ENCODE measurements around the gene LIPA. TPM values are rescaled to one million over a fixed set of nuclear protein-coding genes. Genes with fewer than 3 reads are reported as not detected.

The LIPA gene
- polyA plus RNA-seq, 1 donor (not counting 4 experiments of a cell fraction or from before 2014, with no cell fraction given): 156 TPM

DNA sequence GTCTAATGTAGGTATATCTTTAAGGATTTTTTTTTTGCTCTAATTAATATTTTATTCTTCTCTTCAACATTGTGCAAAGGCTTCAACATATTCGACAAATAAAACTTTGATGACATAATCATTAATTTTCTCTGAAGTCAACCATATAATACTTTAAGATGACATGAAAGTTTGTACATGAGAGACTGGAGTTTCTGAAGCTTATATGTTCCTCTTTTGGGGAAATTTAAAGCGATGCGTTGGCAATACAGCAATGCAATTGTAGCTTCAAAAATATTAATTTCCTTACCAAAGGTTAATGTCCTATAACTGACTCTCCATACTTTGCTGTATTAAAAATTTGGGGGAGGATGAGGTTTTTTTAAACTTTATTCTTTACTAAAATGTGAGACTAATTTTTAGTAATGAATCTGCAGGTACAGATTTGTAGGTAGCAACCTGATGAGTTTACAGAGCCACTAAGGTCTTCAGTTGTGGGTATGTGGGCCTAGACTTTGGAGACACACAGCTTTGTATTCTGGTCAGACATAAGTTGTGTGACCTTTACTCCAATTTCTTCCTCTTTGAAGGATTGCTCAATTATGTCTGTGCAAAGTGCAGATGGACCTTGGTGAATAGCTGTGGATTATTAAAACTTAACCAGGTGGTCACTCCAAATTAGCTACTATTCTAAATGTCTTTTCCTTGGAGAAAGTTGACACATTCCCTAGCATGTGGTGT is 18.0 kb upstream of the LIPA start:
- H3K27ac ChIP-seq (ENCODE audit: control insufficient read depth, insufficient read depth, low read length): no peak overlapping the region
- no peak for FAIRE-seq
- H3K4me2 ChIP-seq (ENCODE audit: control insufficient read depth, extremely low read depth, insufficient read depth, low read depth, low read length): no peak overlapping the region
- peaks cover 3% of the 10 kb centered on the region for H3K9me3 ChIP-seq (ENCODE audit: control insufficient read depth, low read depth, low read length)
- no peak overlapping the region for H3K4me3 ChIP-seq (ENCODE audit: control insufficient read depth in 2 of 3, extremely low read depth in 1 of 3, insufficient read depth in 2 of 3, low read depth in 1 of 3, low read length in 3 of 3)
- no peaks in the 10 kb centered on the region for H3K79me2 ChIP-seq (ENCODE audit: control insufficient read depth, insufficient read depth, low read length)
- H3K4me1 ChIP-seq (ENCODE audit: control insufficient read depth, extremely low read depth, insufficient read depth, low read length): no peaks in the 10 kb centered on the region
- TF ChIP-seq EZH2 (IDR thresholded peaks at IDR 0.05; ENCODE audit: low read length): no peak
- TF ChIP-seq, protein P1, sequence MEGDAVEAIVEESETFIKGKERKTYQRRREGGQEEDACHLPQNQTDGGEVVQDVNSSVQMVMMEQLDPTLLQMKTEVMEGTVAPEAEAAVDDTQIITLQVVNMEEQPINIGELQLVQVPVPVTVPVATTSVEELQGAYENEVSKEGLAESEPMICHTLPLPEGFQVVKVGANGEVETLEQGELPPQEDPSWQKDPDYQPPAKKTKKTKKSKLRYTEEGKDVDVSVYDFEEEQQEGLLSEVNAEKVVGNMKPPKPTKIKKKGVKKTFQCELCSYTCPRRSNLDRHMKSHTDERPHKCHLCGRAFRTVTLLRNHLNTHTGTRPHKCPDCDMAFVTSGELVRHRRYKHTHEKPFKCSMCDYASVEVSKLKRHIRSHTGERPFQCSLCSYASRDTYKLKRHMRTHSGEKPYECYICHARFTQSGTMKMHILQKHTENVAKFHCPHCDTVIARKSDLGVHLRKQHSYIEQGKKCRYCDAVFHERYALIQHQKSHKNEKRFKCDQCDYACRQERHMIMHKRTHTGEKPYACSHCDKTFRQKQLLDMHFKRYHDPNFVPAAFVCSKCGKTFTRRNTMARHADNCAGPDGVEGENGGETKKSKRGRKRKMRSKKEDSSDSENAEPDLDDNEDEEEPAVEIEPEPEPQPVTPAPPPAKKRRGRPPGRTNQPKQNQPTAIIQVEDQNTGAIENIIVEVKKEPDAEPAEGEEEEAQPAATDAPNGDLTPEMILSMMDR (optimal IDR thresholded peaks at IDR 0.05 in 1 of 3, IDR thresholded peaks at IDR 0.05 in 1 of 3, conservative IDR thresholded peaks at IDR 0.05 in 1 of 3; ENCODE audit: extremely low read depth in 1 of 3, insufficient read depth in 2 of 3, low read length in 3 of 3): no peak
- no peak overlapping the region for H2AFZ ChIP-seq (ENCODE audit: control insufficient read depth, low read length)
- no peaks in the 10 kb centered on the region for H3K36me3 ChIP-seq (ENCODE audit: control insufficient read depth in 2 of 2, extremely low read depth in 1 of 2, insufficient read depth in 2 of 2, low read length in 2 of 2)
- no peaks in the 10 kb centered on the region for H4K20me1 ChIP-seq (ENCODE audit: control insufficient read depth, extremely low read depth, insufficient read depth, low read length)
- H3K9ac ChIP-seq (ENCODE audit: control insufficient read depth, extremely low read depth, insufficient read depth, low read length): no peak overlapping the region
- H3K27me3 ChIP-seq (ENCODE audit: control insufficient read depth, extremely low read depth, insufficient read depth, low read length): no peaks in the 10 kb centered on the region
- H3K9me1 ChIP-seq (ENCODE audit: control insufficient read depth, extremely low read depth, insufficient read depth, low read length): no peaks in the 10 kb centered on the region
- dilution Hi-C loops (cut with MboI; ENCODE audit: extremely low pct_ligation_motif_present, low sequenced_read_pairs): no loop called here
- no peak for DNase-seq (ENCODE audit: low read depth, low spot score)

- no peak overlapping the region for H3K27ac ChIP-seq (ENCODE audit: control insufficient read depth, insufficient read depth, low read length)
- no peak overlapping the region for H3K4me3 ChIP-seq (ENCODE audit: control insufficient read depth in 2 of 3, extremely low read depth in 1 of 3, insufficient read depth in 2 of 3, low read depth in 1 of 3, low read length in 3 of 3)
- H3K27me3 ChIP-seq (ENCODE audit: control insufficient read depth, extremely low read depth, insufficient read depth, low read length): no peaks in the 10 kb centered on the region
- FAIRE-seq: no peak
- no peaks in the 10 kb centered on the region for H4K20me1 ChIP-seq (ENCODE audit: control insufficient read depth, extremely low read depth, insufficient read depth, low read length)
- DNase-seq (ENCODE audit: low read depth, low spot score): no peak
- H3K9me1 ChIP-seq (ENCODE audit: control insufficient read depth, extremely low read depth, insufficient read depth, low read length): no peaks in the 10 kb centered on the region
- TF ChIP-seq EZH2 (IDR thresholded peaks at IDR 0.05; ENCODE audit: low read length): no peak
- TF ChIP-seq, protein P1 (optimal IDR thresholded peaks at IDR 0.05 in 1 of 3, IDR thresholded peaks at IDR 0.05 in 1 of 3, conservative IDR thresholded peaks at IDR 0.05 in 1 of 3; ENCODE audit: extremely low read depth in 1 of 3, insufficient read depth in 2 of 3, low read length in 3 of 3): no peak
- no peak overlapping the region for H3K9ac ChIP-seq (ENCODE audit: control insufficient read depth, extremely low read depth, insufficient read depth, low read length)
- H3K9me3 ChIP-seq (ENCODE audit: control insufficient read depth, low read depth, low read length): peaks cover 4% of the 10 kb centered on the region
- no peaks in the 10 kb centered on the region for H3K36me3 ChIP-seq (ENCODE audit: control insufficient read depth in 2 of 2, extremely low read depth in 1 of 2, insufficient read depth in 2 of 2, low read length in 2 of 2)
- no peak overlapping the region for H3K4me2 ChIP-seq (ENCODE audit: control insufficient read depth, extremely low read depth, insufficient read depth, low read depth, low read length)
- no peak overlapping the region for H2AFZ ChIP-seq (ENCODE audit: control insufficient read depth, low read length)
- dilution Hi-C loops (cut with MboI; ENCODE audit: extremely low pct_ligation_motif_present, low sequenced_read_pairs): no loop called here
- H3K79me2 ChIP-seq (ENCODE audit: control insufficient read depth, insufficient read depth, low read length): no peaks in the 10 kb centered on the region
- peaks cover 14% of the 10 kb centered on the region for H3K4me1 ChIP-seq (ENCODE audit: control insufficient read depth, extremely low read depth, insufficient read depth, low read length)
Observed at GRCh38 chr10:89266721-89267453, 15.3 kb upstream of the LIPA start.
